GM23338 (cell line): Measurements from ENCODE around the gene DST. TPM values are rescaled to one million over a fixed set of nuclear protein-coding genes. Genes with fewer than 3 reads are reported as not detected.

Experiments
- ATAC-seq: fragments of 200-7000 bp; cut with Tn5 transposase; 3 replicates; pipeline ENCODE4 v1.9.1; 2020
- DNase-seq: peaks from one replicate; pipeline ENCODE4 v3.0.0-alpha.2; 2015; ENCODE audit warnings: low spot score
- H2AFZ ChIP-seq: fragments of 200-600 bp; sonication (generic); 2 replicates; pipeline ENCODE4 v1.8.0; 2016; ENCODE audit warnings: antibody characterized with exemption, mild to moderate bottlenecking, moderate library complexity
- H3F3A ChIP-seq: fragments of 200-600 bp; sonication (generic); replicated peaks from 2 replicates; pipeline ENCODE4 v1.8.0; 2017; ENCODE audit warnings: antibody characterized with exemption, mixed run types, low read depth
- H3K27ac ChIP-seq: fragments of 200-600 bp; sonication (generic); 2 replicates; pipeline ENCODE4 v1.6.1; 2016; ENCODE audit warnings: low read depth
- H3K27me3 ChIP-seq: fragments of 200-600 bp; sonication (generic); 2 replicates; pipeline ENCODE4 v1.8.0; 2016; ENCODE audit warnings: mild to moderate bottlenecking, mixed run types, moderate library complexity; ENCODE audit not compliant: insufficient read depth
- H3K36me3 ChIP-seq: fragments of 200-600 bp; sonication (generic); 2 replicates; pipeline ENCODE4 v1.8.0; 2016; ENCODE audit warnings: mild to moderate bottlenecking; ENCODE audit not compliant: insufficient read depth
- H3K4me1 ChIP-seq: fragments of 200-600 bp; sonication (generic); 2 replicates; pipeline ENCODE4 v1.8.0; 2016; ENCODE audit warnings: mild to moderate bottlenecking, moderate library complexity; ENCODE audit not compliant: insufficient read depth
- H3K4me2 ChIP-seq: fragments of 200-600 bp; sonication (generic); 2 replicates; pipeline ENCODE4 v1.7.1; 2017; ENCODE audit warnings: mixed run types
- H3K4me3 ChIP-seq: fragments of 200-600 bp; sonication (generic); 2 replicates; pipeline ENCODE4 v1.6.1; 2016; ENCODE audit warnings: mixed run types
- H3K79me2 ChIP-seq: fragments of 200-600 bp; sonication (generic); replicated peaks from 2 replicates; pipeline ENCODE4 v1.8.0; 2017; ENCODE audit warnings: mild to moderate bottlenecking; ENCODE audit not compliant: insufficient read depth
- H3K9me2 ChIP-seq: fragments of 200-600 bp; sonication (generic); 2 replicates; pipeline ENCODE4 v1.8.0; 2017; ENCODE audit not compliant: insufficient read depth
- H4K20me1 ChIP-seq: fragments of 200-600 bp; sonication (generic); replicated peaks from 2 replicates; pipeline ENCODE4 v1.8.0; 2017; ENCODE audit warnings: mild to moderate bottlenecking; ENCODE audit not compliant: insufficient read depth
- H3K27ac Mint-ChIP-seq: 2 replicates; pipeline ENCODE4 v1.8.0; 2020; ENCODE audit warnings: inconsistent platforms, mild to moderate bottlenecking, moderate library complexity, mixed read lengths
- H3K27me3 Mint-ChIP-seq: 3 replicates; pipeline ENCODE4 v1.8.0; 2022; ENCODE audit warnings: low read depth, mild to moderate bottlenecking, moderate library complexity, mixed read lengths, inconsistent platforms; ENCODE audit not compliant: insufficient read depth, poor library complexity
- H3K36me3 Mint-ChIP-seq: 3 replicates; pipeline ENCODE4 v1.8.0; 2021; ENCODE audit warnings: low read depth, mild to moderate bottlenecking, inconsistent platforms, moderate library complexity, mixed read lengths
- H3K4me1 Mint-ChIP-seq: 3 replicates; pipeline ENCODE4 v1.8.0; 2020; ENCODE audit warnings: mild to moderate bottlenecking, inconsistent platforms, mixed read lengths
- H3K4me3 Mint-ChIP-seq: 3 replicates; pipeline ENCODE4 v1.8.0; 2021; ENCODE audit warnings: moderate library complexity, mild to moderate bottlenecking, inconsistent platforms, mixed read lengths
- H3K9me3 Mint-ChIP-seq: 3 replicates; pipeline ENCODE4 v1.8.0; 2020; ENCODE audit warnings: moderate library complexity, mild to moderate bottlenecking, inconsistent platforms, mixed read lengths
- CREB1 ChIP-seq: fragments of 250-450 bp; sonication (Bioruptor Pico); IDR thresholded peaks from 2 replicates; pipeline ENCODE4 v1.5.0; 2020; ENCODE audit warnings: low read depth, mild to moderate bottlenecking, moderate library complexity
- EZH2 ChIP-seq: fragments of 200-600 bp; sonication (generic); IDR thresholded peaks from one replicate; pipeline ENCODE4 v1.8.0; 2017; ENCODE audit warnings: antibody characterized with exemption, mild to moderate bottlenecking, low read depth; ENCODE audit not compliant: unreplicated experiment
- JUNB ChIP-seq: IDR thresholded peaks from one replicate; pipeline ENCODE4 v1.6.1; 2016; ENCODE audit warnings: antibody characterized with exemption; ENCODE audit not compliant: unreplicated experiment
- NANOG ChIP-seq: IDR thresholded peaks from 2 replicates; pipeline ENCODE4 v1.6.1; 2016; ENCODE audit warnings: antibody characterized with exemption, borderline replicate concordance
- STAT1 ChIP-seq: IDR thresholded peaks from one replicate; pipeline ENCODE4 v1.6.1; 2016; ENCODE audit warnings: antibody characterized with exemption; ENCODE audit not compliant: unreplicated experiment
- ZNF331 ChIP-seq: fragments of 250-450 bp; sonication (Bioruptor Pico); IDR thresholded peaks from 2 replicates; pipeline ENCODE4 v1.5.0; 2020; ENCODE audit warnings: low read depth, mild to moderate bottlenecking, moderate library complexity
- polyA plus RNA-seq: library from polyadenylated mRNA; unstranded; fragments of >200 nt; fragmentation: Nextera tagmentation; extraction: Ambion mirVana; gene quantifications from 2 replicates; pipeline ENCODE4 v1.2.1, GENCODE V29; 2016
- total RNA-seq: library from RNA; depleted of rRNA; stranded (reverse); fragments of >200 nt; shearing (Covaris generic); gene quantifications from 2 replicates; pipeline ENCODE4 v1.2.3, GENCODE V29; 2014
- TF ChIP-seq, protein P1 (sequence below): IDR thresholded peaks from 2 replicates; pipeline ENCODE4 v1.6.1; 2016; ENCODE audit warnings: antibody characterized with exemption
- TF ChIP-seq, protein P2 (sequence below): IDR thresholded peaks from one replicate; pipeline ENCODE4 v1.6.1; 2018; ENCODE audit warnings: antibody characterized with exemption; ENCODE audit not compliant: unreplicated experiment
- TF ChIP-seq, protein P3 (sequence below), 2 experiments: fragments of 200-600 bp in 1 of 2; sonication (generic) in 1 of 2; conservative IDR thresholded peaks; 2 replicates each; pipeline versions ENCODE4 v1.5.1 to v1.6.1; 2016 to 2017; ENCODE audit warnings: antibody characterized with exemption in 2 of 2, low read depth in 2 of 2, mild to moderate bottlenecking in 2 of 2, moderate library complexity in 1 of 2

The DST gene
- total and polyA plus RNA-seq, 2 experiments from 2014 or later: 88.7 to 188 TPM

DNA sequence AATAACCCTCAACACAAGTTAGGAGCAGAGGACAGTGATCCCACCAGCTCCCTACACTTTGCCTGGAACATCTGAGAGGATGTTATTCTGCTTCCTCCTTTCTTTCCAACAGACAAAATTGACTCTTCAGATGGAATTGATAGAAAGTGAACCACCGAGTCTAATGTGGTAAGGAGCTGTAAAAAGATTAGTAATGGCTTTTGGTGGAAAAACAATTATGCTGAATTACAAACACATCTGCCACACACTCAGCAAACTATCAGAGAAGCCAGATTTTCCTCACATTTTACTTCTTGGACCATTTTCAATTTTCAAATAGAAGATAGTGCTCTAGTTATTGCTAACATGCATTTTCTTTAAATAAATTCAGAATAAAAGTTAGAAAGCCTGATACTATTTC is 223.5 kb downstream of the DST start:
- Histone ChIP-seq H3K9me2 (no peaks in the 10 kb centered on the region), H3K4me3 (no peak overlapping the region), H3F3A (no peaks in the 10 kb centered on the region), H4K20me1 (no peaks in the 10 kb centered on the region), H3K79me2 (no peaks in the 10 kb centered on the region), H3K27me3 (no peaks in the 10 kb centered on the region), H2AFZ (no peak overlapping the region), H3K4me1 (no peaks in the 10 kb centered on the region), H3K4me2 (no peak overlapping the region), H3K36me3 (no peaks in the 10 kb centered on the region), H3K27ac (no peak overlapping the region)
- Mint-ChIP-seq H3K36me3 (no peaks in the 10 kb centered on the region), H3K4me3 (no peak overlapping the region), H3K27ac (no peak overlapping the region), H3K27me3 (no peaks in the 10 kb centered on the region), H3K4me1 (no peaks in the 10 kb centered on the region), H3K9me3 (no peaks in the 10 kb centered on the region)
- TF ChIP-seq, protein P1, sequence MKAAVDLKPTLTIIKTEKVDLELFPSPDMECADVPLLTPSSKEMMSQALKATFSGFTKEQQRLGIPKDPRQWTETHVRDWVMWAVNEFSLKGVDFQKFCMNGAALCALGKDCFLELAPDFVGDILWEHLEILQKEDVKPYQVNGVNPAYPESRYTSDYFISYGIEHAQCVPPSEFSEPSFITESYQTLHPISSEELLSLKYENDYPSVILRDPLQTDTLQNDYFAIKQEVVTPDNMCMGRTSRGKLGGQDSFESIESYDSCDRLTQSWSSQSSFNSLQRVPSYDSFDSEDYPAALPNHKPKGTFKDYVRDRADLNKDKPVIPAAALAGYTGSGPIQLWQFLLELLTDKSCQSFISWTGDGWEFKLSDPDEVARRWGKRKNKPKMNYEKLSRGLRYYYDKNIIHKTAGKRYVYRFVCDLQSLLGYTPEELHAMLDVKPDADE: no peak
- ATAC-seq (no peak), DNase-seq (no peak)

DNA sequence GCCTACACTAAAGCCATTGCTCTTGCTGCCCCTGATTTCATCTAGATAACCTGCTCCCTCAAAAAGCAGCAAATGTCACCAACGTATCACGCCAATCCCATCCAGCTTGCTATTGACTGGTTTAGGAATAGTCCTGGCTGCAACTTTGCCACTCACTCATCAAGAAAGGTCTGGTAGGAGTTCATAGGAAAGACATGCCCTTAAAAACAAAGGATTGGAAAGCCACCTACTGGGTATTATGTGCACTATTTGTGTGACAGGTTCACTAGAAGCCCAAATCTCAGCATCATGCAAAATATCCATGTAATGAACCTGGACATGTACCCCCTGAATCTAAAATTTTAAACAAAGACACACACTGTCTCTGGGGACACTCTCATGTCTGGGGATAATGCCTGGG is 224.9 kb downstream of the DST start:
- H4K20me1 ChIP-seq: no peaks in the 10 kb centered on the region
- no peaks in the 10 kb centered on the region for H3K27me3 Mint-ChIP-seq
- no peak overlapping the region for H3K4me3 ChIP-seq
- no peaks in the 10 kb centered on the region for H3K79me2 ChIP-seq
- H3K36me3 ChIP-seq: no peaks in the 10 kb centered on the region
- no peaks in the 10 kb centered on the region for H3K4me1 ChIP-seq
- H3K9me2 ChIP-seq: no peaks in the 10 kb centered on the region
- ATAC-seq (no peak), DNase-seq (no peak)
- no peak overlapping the region for H3K27ac ChIP-seq
- no peak overlapping the region for H3K27ac Mint-ChIP-seq
- no peaks in the 10 kb centered on the region for H3K9me3 Mint-ChIP-seq
- no peak overlapping the region for H3K4me3 Mint-ChIP-seq
- H3K4me2 ChIP-seq: no peak overlapping the region
- no peaks in the 10 kb centered on the region for H3F3A ChIP-seq
- no peaks in the 10 kb centered on the region for H3K36me3 Mint-ChIP-seq
- H2AFZ ChIP-seq: no peak overlapping the region
- H3K27me3 ChIP-seq: no peaks in the 10 kb centered on the region
- no peaks in the 10 kb centered on the region for H3K4me1 Mint-ChIP-seq
- TF ChIP-seq, protein P2, sequence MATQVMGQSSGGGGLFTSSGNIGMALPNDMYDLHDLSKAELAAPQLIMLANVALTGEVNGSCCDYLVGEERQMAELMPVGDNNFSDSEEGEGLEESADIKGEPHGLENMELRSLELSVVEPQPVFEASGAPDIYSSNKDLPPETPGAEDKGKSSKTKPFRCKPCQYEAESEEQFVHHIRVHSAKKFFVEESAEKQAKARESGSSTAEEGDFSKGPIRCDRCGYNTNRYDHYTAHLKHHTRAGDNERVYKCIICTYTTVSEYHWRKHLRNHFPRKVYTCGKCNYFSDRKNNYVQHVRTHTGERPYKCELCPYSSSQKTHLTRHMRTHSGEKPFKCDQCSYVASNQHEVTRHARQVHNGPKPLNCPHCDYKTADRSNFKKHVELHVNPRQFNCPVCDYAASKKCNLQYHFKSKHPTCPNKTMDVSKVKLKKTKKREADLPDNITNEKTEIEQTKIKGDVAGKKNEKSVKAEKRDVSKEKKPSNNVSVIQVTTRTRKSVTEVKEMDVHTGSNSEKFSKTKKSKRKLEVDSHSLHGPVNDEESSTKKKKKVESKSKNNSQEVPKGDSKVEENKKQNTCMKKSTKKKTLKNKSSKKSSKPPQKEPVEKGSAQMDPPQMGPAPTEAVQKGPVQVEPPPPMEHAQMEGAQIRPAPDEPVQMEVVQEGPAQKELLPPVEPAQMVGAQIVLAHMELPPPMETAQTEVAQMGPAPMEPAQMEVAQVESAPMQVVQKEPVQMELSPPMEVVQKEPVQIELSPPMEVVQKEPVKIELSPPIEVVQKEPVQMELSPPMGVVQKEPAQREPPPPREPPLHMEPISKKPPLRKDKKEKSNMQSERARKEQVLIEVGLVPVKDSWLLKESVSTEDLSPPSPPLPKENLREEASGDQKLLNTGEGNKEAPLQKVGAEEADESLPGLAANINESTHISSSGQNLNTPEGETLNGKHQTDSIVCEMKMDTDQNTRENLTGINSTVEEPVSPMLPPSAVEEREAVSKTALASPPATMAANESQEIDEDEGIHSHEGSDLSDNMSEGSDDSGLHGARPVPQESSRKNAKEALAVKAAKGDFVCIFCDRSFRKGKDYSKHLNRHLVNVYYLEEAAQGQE: no peak
- TF ChIP-seq, protein P1: no peak
- TF ChIP-seq NANOG (no peak), STAT1 (no peak), ZNF331 (CRISPR knock-in tag) (no peak), CREB1 (CRISPR knock-in tag) (no peak), JUNB (no peak), EZH2 (no peak)
- TF ChIP-seq, protein P3, sequence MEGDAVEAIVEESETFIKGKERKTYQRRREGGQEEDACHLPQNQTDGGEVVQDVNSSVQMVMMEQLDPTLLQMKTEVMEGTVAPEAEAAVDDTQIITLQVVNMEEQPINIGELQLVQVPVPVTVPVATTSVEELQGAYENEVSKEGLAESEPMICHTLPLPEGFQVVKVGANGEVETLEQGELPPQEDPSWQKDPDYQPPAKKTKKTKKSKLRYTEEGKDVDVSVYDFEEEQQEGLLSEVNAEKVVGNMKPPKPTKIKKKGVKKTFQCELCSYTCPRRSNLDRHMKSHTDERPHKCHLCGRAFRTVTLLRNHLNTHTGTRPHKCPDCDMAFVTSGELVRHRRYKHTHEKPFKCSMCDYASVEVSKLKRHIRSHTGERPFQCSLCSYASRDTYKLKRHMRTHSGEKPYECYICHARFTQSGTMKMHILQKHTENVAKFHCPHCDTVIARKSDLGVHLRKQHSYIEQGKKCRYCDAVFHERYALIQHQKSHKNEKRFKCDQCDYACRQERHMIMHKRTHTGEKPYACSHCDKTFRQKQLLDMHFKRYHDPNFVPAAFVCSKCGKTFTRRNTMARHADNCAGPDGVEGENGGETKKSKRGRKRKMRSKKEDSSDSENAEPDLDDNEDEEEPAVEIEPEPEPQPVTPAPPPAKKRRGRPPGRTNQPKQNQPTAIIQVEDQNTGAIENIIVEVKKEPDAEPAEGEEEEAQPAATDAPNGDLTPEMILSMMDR (conservative IDR thresholded peaks at IDR 0.05; ENCODE audit: low read depth in 2 of 2): no peak
